Stimulated activated CD4-positive, alpha-beta T cell treated with anti-CD3 and anti-CD28 coated beads, Interleukin-1b, Interleukin-23, amount 100 ng/mL, for 4 hours (primary cell): ENCODE results near the gene DIPK1B.
A peak's percentile ranks its signal among the peaks of the same experiment; 100 is the strongest.

ENCODE experiments used
- DNase-seq, 2 donors: peaks; one replicate each; pipeline ENCODE4 v3.0.0-alpha.2; 2020; ENCODE audit warnings: low read depth in 2 of 2

DIPK1B gene

DNA sequence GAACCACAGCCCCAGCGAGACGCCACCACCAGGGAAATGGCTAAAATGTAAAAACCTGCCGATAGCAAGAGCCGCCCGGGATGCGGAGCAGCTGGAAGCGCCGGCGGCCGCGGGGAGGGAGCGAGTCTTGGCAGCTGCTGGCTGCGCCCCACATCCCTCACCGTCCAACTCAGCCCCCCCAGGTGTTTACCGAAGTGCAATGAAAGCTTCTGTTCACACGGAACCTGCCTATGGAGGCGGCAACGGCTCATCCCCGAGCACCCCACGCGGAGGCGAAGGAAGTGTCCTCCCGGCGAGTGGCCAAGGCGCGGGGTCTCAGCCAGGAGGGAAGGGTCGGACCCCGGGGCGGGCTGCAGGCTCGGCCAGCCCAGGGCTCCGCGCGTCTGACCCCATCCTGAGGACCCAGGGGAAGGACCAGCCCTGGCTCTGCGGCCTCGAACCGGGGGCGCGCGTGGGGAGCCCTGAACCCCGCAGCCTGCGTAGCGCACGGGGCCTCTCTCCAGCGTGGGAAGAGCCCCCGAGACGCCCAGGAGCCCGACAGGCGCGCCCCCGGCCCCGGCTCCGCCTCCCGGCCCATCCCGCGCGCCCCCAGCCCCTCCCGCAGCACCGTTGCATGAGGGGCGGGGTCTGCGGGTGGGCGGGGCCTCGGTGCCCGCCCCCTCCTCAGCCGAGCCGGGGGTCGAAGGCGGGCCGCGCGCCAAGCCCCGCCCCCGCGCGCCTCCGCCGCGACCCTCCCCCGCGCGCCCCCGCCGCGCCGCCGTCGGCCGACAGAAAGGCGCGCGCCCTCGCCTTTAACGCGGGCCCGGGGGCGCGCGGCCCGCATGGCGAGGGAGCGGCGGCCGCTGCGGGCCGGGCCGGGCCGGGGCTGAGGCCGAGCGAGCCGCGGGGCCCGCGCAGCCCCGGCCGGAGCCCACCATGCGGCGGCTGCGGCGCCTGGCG, at the start of gene DIPK1B:
Gene DIPK1B, plus strand, starts transcription at position 822 of the 939 bp plus-strand sequence. Its CDS starts 94 bp downstream, at position 916.
- DNase-seq = no peak

- no peak for DNase-seq
These were observed 49.5 kb upstream of the DIPK1B start, which contains the start of gene EGFL7 for GRCh38 chr9:136662656-136663581. Gene EGFL7 (plus strand): TSS chr9:136662916. CDS start chr9:136668283, 5,367 bp downstream.

- no peak for DNase-seq
These were observed 48.1 kb upstream of the DIPK1B start for GRCh38 chr9:136664000-136664915.

GRCh38 chr9:136665111-136665703, 47.2 kb upstream of the DIPK1B start:
- DNase-seq = peak in 1 of 2 donors; percentile 33

- DNase-seq = peak in 1 of 2 donors; percentile 31
These were observed 46.5 kb upstream of the DIPK1B start for GRCh38 chr9:136665704-136666371.

DNA sequence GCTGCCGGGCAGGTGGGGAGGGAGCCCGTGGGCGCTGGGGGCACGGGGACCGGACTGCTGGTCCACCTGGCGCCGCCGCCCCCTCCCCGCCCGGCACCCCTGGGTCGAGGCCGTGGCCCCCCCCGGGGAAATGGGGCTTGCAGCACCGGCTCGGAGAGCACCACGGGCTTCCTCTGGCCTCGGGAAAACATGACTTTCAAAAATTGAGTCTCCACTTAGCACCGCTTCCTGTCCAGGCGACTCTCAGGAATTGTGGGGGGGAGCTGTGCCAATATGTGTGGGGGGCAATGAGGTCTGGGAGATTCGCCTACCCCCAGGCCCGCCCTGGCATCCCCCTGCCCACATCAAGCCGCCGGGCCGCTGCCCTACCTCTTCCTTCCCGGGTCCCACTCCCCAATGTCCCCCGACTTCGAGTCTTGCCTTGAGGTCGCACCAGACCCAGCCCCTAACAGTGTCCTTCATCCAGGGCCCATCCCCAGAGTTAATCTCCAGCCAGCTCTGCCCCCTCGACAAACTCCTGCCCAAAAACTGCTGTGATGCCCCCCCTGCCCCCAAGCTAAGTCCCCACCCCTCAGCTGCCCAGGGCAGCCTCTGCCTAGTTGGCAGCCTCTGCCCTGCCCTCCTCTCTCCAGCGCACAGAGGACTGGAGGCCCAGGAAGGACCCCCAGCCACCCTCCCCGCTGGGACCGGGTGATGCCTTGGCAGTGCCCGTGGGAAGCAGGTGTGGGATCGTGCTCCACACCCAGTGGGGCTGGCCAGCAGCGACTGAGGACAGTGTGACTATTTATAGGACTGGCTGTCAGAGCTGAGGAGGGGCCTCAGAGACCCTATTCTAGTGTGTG, 45.8 kb upstream of the DIPK1B start:
- no peak for DNase-seq

GRCh38 chr9:136667214-136667939, 45.0 kb upstream of the DIPK1B start:
- DNase-seq = no peak

DNA sequence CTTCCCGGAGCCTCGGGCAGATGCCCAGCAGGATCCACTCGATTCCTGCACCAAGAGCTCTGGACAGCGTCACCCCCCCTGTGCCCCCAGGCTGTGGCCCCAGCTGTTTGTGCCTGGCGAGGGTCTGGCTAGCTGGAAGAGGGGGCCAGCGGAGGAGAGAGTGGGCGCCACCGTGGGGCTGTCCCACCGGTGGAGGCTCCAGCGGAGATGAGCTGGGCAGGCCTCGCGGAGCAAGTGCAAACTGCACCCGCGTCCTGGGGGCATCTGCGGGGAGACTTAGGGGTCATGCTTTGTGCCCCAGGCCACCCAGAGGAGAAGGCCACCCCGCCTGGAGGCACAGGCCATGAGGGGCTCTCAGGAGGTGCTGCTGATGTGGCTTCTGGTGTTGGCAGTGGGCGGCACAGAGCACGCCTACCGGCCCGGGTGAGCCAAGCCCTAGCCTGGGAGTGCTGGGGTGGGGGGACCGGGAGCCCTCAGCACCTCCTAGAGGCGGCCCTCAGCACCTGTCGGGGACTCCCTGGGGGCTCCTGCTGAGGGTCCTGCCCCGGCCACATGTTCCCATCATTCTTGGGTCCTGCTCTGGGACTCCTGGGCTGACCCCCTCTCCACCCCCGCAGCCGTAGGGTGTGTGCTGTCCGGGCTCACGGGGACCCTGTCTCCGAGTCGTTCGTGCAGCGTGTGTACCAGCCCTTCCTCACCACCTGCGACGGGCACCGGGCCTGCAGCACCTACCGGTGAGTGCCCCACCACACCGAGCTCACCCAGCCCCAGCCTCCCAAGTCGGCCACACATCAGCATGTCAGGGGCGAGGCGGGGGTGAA, 44.2 kb upstream of the DIPK1B start:
- DNase-seq = no peak

- no peak for DNase-seq
These were observed 43.2 kb upstream of the DIPK1B start for GRCh38 chr9:136668983-136669790.

- no peak for DNase-seq
These were observed 42.4 kb upstream of the DIPK1B start for GRCh38 chr9:136669791-136670464.

GRCh38 chr9:136670576-136671253, 41.7 kb upstream of the DIPK1B start:
- no peak for DNase-seq

DNA sequence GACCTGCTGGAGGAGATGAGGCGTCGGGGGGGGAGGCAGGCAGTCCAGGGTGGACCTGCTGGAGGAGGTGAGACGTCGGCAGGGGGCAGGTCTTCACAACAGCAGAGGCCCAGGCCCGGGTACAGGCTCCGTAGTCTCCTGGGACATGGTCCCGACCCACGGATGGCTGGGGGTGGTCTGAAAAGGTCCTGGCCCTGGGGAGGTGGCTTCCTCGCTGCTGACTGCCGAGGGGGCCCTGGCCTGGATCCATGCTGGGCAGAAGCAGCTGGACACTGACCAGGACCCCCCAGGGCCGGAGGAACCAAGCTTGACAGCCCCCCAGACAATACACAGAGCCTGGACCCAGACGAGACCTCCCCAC, 41.1 kb upstream of the DIPK1B start:
- no peak for DNase-seq

DNA sequence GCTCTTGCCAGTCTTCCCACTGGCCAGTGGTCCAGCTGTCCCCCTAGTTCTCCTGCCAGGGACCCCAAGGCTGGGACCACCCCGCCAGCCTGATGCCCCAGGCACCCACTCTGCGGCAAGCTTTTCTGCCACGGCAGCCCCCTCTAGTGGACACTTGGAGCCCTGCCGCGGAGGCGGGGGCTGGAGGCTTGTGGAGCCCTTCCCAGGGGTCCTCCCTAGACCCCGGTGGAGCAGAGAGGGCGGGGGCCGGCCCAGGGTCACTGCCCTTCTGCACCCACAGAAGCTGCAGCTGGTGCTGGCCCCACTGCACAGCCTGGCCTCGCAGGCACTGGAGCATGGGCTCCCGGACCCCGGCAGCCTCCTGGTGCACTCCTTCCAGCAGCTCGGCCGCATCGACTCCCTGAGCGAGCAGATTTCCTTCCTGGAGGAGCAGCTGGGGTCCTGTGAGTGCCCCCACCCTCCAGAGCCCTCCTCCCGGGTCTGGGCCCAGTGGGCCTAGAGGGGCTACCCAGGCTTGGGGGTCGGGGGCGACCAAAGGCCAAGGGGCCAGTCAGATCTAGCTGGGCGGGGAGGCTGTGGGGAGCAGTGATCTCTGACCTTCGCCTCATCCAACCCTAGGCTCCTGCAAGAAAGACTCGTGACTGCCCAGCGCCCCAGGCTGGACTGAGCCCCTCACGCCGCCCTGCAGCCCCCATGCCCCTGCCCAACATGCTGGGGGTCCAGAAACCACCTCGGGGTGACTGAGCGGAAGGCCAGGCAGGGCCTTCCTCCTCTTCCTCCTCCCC, 40.5 kb upstream of the DIPK1B start:
- peak; percentile 30 to 35 for DNase-seq

GRCh38 chr9:136672431-136673087, 39.8 kb upstream of the DIPK1B start:
- no peak for DNase-seq
